ENCODE results near the gene RUNX2. TPM values are rescaled to one million over a fixed set of nuclear protein-coding genes. Genes with fewer than 3 reads are reported as not detected.

Gene RUNX2
- total RNA-seq, 1 donor from 2014 or later, result 26.1 TPM

GRCh38 chr6:45376310-45377042 is 48.3 kb downstream of the RUNX2 start:
- no peaks in the 10 kb centered on the region for H3K36me3 Mint-ChIP-seq (ENCODE audit: low read depth, unreplicated experiment)
- peak; percentile 59 for DNase-seq (ENCODE audit: low read depth)
- H3K4me2 ChIP-seq (ENCODE audit: low read length), result peak overlapping the region; percentile 97
- peaks cover 12% of the 10 kb centered on the region for H3K4me1 Mint-ChIP-seq (ENCODE audit: low read depth, unreplicated experiment)
- no peaks in the 10 kb centered on the region for H4K20me1 ChIP-seq (ENCODE audit: insufficient read depth, low read length)
- peak overlapping the region; percentile 95 for H3K27ac ChIP-seq (ENCODE audit: low read depth, low read length)
- peak overlapping the region; percentile 68 for H2AFZ ChIP-seq (ENCODE audit: low read depth, low read length)
- H3K36me3 ChIP-seq (ENCODE audit: insufficient read depth, low read length), result no peaks in the 10 kb centered on the region
- peak overlapping the region; percentile 98 for H3K4me3 Mint-ChIP-seq (ENCODE audit: unreplicated experiment)
- no peaks in the 10 kb centered on the region for H3K27me3 Mint-ChIP-seq (ENCODE audit: low read depth, unreplicated experiment)
- peaks cover 39% of the 10 kb centered on the region for H3K79me2 ChIP-seq (ENCODE audit: insufficient read depth, low read length)
- peaks cover 11% of the 10 kb centered on the region for H3K4me1 ChIP-seq (ENCODE audit: insufficient read depth, low read length)
- TF ChIP-seq, protein P1, sequence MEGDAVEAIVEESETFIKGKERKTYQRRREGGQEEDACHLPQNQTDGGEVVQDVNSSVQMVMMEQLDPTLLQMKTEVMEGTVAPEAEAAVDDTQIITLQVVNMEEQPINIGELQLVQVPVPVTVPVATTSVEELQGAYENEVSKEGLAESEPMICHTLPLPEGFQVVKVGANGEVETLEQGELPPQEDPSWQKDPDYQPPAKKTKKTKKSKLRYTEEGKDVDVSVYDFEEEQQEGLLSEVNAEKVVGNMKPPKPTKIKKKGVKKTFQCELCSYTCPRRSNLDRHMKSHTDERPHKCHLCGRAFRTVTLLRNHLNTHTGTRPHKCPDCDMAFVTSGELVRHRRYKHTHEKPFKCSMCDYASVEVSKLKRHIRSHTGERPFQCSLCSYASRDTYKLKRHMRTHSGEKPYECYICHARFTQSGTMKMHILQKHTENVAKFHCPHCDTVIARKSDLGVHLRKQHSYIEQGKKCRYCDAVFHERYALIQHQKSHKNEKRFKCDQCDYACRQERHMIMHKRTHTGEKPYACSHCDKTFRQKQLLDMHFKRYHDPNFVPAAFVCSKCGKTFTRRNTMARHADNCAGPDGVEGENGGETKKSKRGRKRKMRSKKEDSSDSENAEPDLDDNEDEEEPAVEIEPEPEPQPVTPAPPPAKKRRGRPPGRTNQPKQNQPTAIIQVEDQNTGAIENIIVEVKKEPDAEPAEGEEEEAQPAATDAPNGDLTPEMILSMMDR (IDR thresholded peaks at IDR 0.05; ENCODE audit: insufficient read depth, low read depth, low read length), result no peak
- peak overlapping the region; percentile 98 for H3K9ac ChIP-seq (ENCODE audit: low read length)
- peak overlapping the region; percentile 96 for H3K27ac Mint-ChIP-seq (ENCODE audit: unreplicated experiment)
- peak overlapping the region; percentile 74 for H3K4me3 ChIP-seq (ENCODE audit: insufficient read depth, low read depth, low read length)
- no peak for FAIRE-seq
- no peaks in the 10 kb centered on the region for H3K9me3 Mint-ChIP-seq (ENCODE audit: unreplicated experiment)
- H3K9me3 ChIP-seq (ENCODE audit: insufficient read depth, low read depth, low read length), result no peaks in the 10 kb centered on the region
- H3K27me3 ChIP-seq (ENCODE audit: insufficient read depth, low read length), result no peaks in the 10 kb centered on the region

- peaks cover 12% of the 10 kb centered on the region for H3K4me1 Mint-ChIP-seq (ENCODE audit: low read depth, unreplicated experiment)
- no peaks in the 10 kb centered on the region for H3K36me3 Mint-ChIP-seq (ENCODE audit: low read depth, unreplicated experiment)
- Histone ChIP-seq H3K36me3 (ENCODE audit: insufficient read depth, low read length) (no peaks in the 10 kb centered on the region), H3K27me3 (ENCODE audit: insufficient read depth, low read length) (no peaks in the 10 kb centered on the region), H3K27ac (ENCODE audit: low read depth, low read length) (peak overlapping the region; percentile 95), H3K79me2 (ENCODE audit: insufficient read depth, low read length) (peaks cover 32% of the 10 kb centered on the region), H2AFZ (ENCODE audit: low read depth, low read length) (peak overlapping the region; percentile 68), H4K20me1 (ENCODE audit: insufficient read depth, low read length) (no peaks in the 10 kb centered on the region), H3K4me3 (ENCODE audit: insufficient read depth, low read depth, low read length) (peak overlapping the region; percentile 74), H3K4me2 (ENCODE audit: low read length) (peak overlapping the region; percentile 97), H3K9ac (ENCODE audit: low read length) (peak overlapping the region; percentile 98), H3K4me1 (ENCODE audit: insufficient read depth, low read length) (peaks cover 11% of the 10 kb centered on the region), H3K9me3 (ENCODE audit: insufficient read depth, low read depth, low read length) (no peaks in the 10 kb centered on the region)
- H3K4me3 Mint-ChIP-seq (ENCODE audit: unreplicated experiment), result peak overlapping the region; percentile 98
- no peak for TF ChIP-seq EZH2 (IDR thresholded peaks at IDR 0.05; ENCODE audit: insufficient read depth, low read length)
- TF ChIP-seq, protein P1 (IDR thresholded peaks at IDR 0.05; ENCODE audit: insufficient read depth, low read depth, low read length), result no peak
- no peaks in the 10 kb centered on the region for H3K27me3 Mint-ChIP-seq (ENCODE audit: low read depth, unreplicated experiment)
- H3K9me3 Mint-ChIP-seq (ENCODE audit: unreplicated experiment), result no peaks in the 10 kb centered on the region
- no peak for FAIRE-seq
- peak overlapping the region; percentile 96 for H3K27ac Mint-ChIP-seq (ENCODE audit: unreplicated experiment)
- no peak for DNase-seq (ENCODE audit: low read depth)
Measured at GRCh38 chr6:45377043-45377553, 49.0 kb downstream of the RUNX2 start.
